KMS-11 (cell line): ENCODE results near the gene BANF2.

Source experiments
- H2AFZ ChIP-seq: fragments of 200-600 bp; sonication (generic); 2 replicates; pipeline ENCODE4 v1.6.1; 2016; ENCODE audit warnings: antibody characterized with exemption, mixed run types, low read depth
- H3K27ac ChIP-seq: fragments of 200-600 bp; sonication (generic); 2 replicates; pipeline ENCODE4 v1.6.1; 2016; ENCODE audit warnings: mild to moderate bottlenecking, mixed run types
- H3K27me3 ChIP-seq: fragments of 200-600 bp; sonication (generic); 2 replicates; pipeline ENCODE4 v1.6.1; 2017; ENCODE audit warnings: mild to moderate bottlenecking, low read depth, mixed run types, moderate library complexity; ENCODE audit not compliant: insufficient read depth
- H3K36me3 ChIP-seq: fragments of 200-600 bp; sonication (generic); 2 replicates; pipeline ENCODE4 v1.6.1; 2017; ENCODE audit warnings: mild to moderate bottlenecking, mixed run types; ENCODE audit not compliant: insufficient read depth
- H3K4me1 ChIP-seq: fragments of 200-600 bp; sonication (generic); 2 replicates; pipeline ENCODE4 v1.6.1; 2016; ENCODE audit warnings: mild to moderate bottlenecking, low read depth, mixed run types; ENCODE audit not compliant: poor library complexity, severe bottlenecking
- H3K4me2 ChIP-seq: fragments of 200-600 bp; sonication (generic); 2 replicates; pipeline ENCODE4 v1.7.0; 2016; ENCODE audit warnings: mild to moderate bottlenecking, mixed run types
- H3K4me3 ChIP-seq: fragments of 200-600 bp; sonication (generic); IDR thresholded peaks from 2 replicates; pipeline ENCODE4 v1.6.1; 2017; ENCODE audit warnings: low read depth, low read length, mixed read lengths; ENCODE audit not compliant: insufficient read depth
- H3K79me2 ChIP-seq: fragments of 200-600 bp; sonication (generic); 2 replicates; pipeline ENCODE4 v1.6.1; 2016; ENCODE audit warnings: low read depth, mixed run types; ENCODE audit not compliant: insufficient read depth
- H3K9ac ChIP-seq: fragments of 200-600 bp; sonication (generic); 2 replicates; pipeline ENCODE4 v1.6.1; 2016; ENCODE audit warnings: mild to moderate bottlenecking, mixed run types
- H4K20me1 ChIP-seq: fragments of 200-600 bp; sonication (generic); 2 replicates; pipeline ENCODE4 v1.6.1; 2016; ENCODE audit warnings: mild to moderate bottlenecking, mixed run types; ENCODE audit not compliant: insufficient read depth
- CTCF ChIP-seq: fragments of 200-600 bp; sonication (generic); conservative IDR thresholded peaks from 2 replicates; pipeline ENCODE4 v1.6.1; 2017; ENCODE audit warnings: low read depth, mild to moderate bottlenecking, antibody characterized with exemption, low read length, moderate library complexity, mixed read lengths

BANF2 gene

GRCh38 chr20:17748279-17748678 lies 48.5 kb downstream of the BANF2 start:
- no peak overlapping the region for H3K27ac ChIP-seq
- H3K4me3 ChIP-seq = no peak overlapping the region
- H3K27me3 ChIP-seq = no peaks in the 10 kb centered on the region
- H3K4me2 ChIP-seq = no peak overlapping the region
- no peak overlapping the region for H3K9ac ChIP-seq
- H4K20me1 ChIP-seq = no peaks in the 10 kb centered on the region
- H3K36me3 ChIP-seq = no peaks in the 10 kb centered on the region
- no peak for TF ChIP-seq CTCF
- peaks cover 4% of the 10 kb centered on the region for H3K4me1 ChIP-seq
- H2AFZ ChIP-seq = no peak overlapping the region
- no peaks in the 10 kb centered on the region for H3K79me2 ChIP-seq

GRCh38 chr20:17749626-17749977 lies 49.8 kb downstream of the BANF2 start:
- TF ChIP-seq CTCF = no peak

GRCh38 chr20:17749978-17750721 lies 50.4 kb downstream of the BANF2 start:
- Histone ChIP-seq H2AFZ (no peak overlapping the region), H4K20me1 (no peaks in the 10 kb centered on the region), H3K27me3 (no peaks in the 10 kb centered on the region), H3K79me2 (no peaks in the 10 kb centered on the region), H3K27ac (no peak overlapping the region), H3K36me3 (no peaks in the 10 kb centered on the region), H3K9ac (no peak overlapping the region), H3K4me2 (no peak overlapping the region), H3K4me1 (no peaks in the 10 kb centered on the region), H3K4me3 (no peak overlapping the region)
- TF ChIP-seq CTCF = no peak

More at GRCh38 chr20:17749626-17749977, 49.8 kb downstream of the BANF2 start:
- no peaks in the 10 kb centered on the region for H3K27me3 ChIP-seq
- H3K4me1 ChIP-seq = peaks cover 4% of the 10 kb centered on the region
- no peaks in the 10 kb centered on the region for H3K36me3 ChIP-seq
- no peak overlapping the region for H3K9ac ChIP-seq
- no peak overlapping the region for H3K4me2 ChIP-seq
- H4K20me1 ChIP-seq = no peaks in the 10 kb centered on the region
- no peak overlapping the region for H3K27ac ChIP-seq
- H2AFZ ChIP-seq = no peak overlapping the region
- H3K79me2 ChIP-seq = no peaks in the 10 kb centered on the region
- no peak overlapping the region for H3K4me3 ChIP-seq

- Histone ChIP-seq H4K20me1 (no peaks in the 10 kb centered on the region), H3K4me2 (no peak overlapping the region), H3K4me1 (no peaks in the 10 kb centered on the region), H3K4me3 (no peak overlapping the region), H3K27ac (no peak overlapping the region), H3K79me2 (no peaks in the 10 kb centered on the region), H3K9ac (no peak overlapping the region), H3K27me3 (no peaks in the 10 kb centered on the region), H2AFZ (no peak overlapping the region), H3K36me3 (no peaks in the 10 kb centered on the region)
- TF ChIP-seq CTCF = no peak
Observed at GRCh38 chr20:17750722-17751045, 50.9 kb downstream of the BANF2 start.
